HG03095 (cell line): Measurements from ENCODE around the gene MBD2.

Experiments
- ATAC-seq: cut with Tn5 transposase; IDR thresholded peaks from one replicate; pipeline ENCODE4 v1.9.1; 2021; ENCODE audit warnings: moderate library complexity; ENCODE audit not compliant: unreplicated experiment

Gene MBD2

GRCh38 chr18:54203914-54204313, 20.6 kb downstream of the MBD2 start:
- ATAC-seq = no peak

- ATAC-seq = no peak
Measured at GRCh38 chr18:54202851-54203250, 21.6 kb downstream of the MBD2 start.

- ATAC-seq = no peak
Measured at GRCh38 chr18:54197747-54198411, 26.6 kb downstream of the MBD2 start.

- no peak for ATAC-seq
Measured at GRCh38 chr18:54193786-54194185, 30.7 kb downstream of the MBD2 start.

- ATAC-seq = no peak
Measured at GRCh38 chr18:54192900-54193299, 31.6 kb downstream of the MBD2 start.

GRCh38 chr18:54192415-54192814, 32.1 kb downstream of the MBD2 start:
- no peak for ATAC-seq

- ATAC-seq = no peak
Measured at GRCh38 chr18:54191352-54191751, 33.1 kb downstream of the MBD2 start.

- ATAC-seq = no peak
Measured at GRCh38 chr18:54187372-54187771, 37.1 kb downstream of the MBD2 start.

GRCh38 chr18:54184836-54185235, 39.6 kb downstream of the MBD2 start:
- ATAC-seq = peak; percentile 51

GRCh38 chr18:54183390-54183789, 41.1 kb downstream of the MBD2 start:
- ATAC-seq = no peak

GRCh38 chr18:54181856-54182602, 42.4 kb downstream of the MBD2 start:
- no peak for ATAC-seq

GRCh38 chr18:54173980-54174630, 50.4 kb downstream of the MBD2 start:
- ATAC-seq = no peak

- ATAC-seq = no peak
Measured at GRCh38 chr18:54173250-54173649, 51.2 kb downstream of the MBD2 start.

GRCh38 chr18:54169431-54170403, 54.8 kb downstream of the MBD2 start:
- no peak for ATAC-seq

GRCh38 chr18:54165450-54165849, 59.0 kb downstream of the MBD2 start:
- ATAC-seq = no peak

GRCh38 chr18:54163453-54163852, 61.0 kb downstream of the MBD2 start:
- no peak for ATAC-seq

- ATAC-seq = no peak
Measured at GRCh38 chr18:54162431-54162830, 62.0 kb downstream of the MBD2 start.

- no peak for ATAC-seq
Measured at GRCh38 chr18:54161267-54161666, 63.2 kb downstream of the MBD2 start.

- no peak for ATAC-seq
Measured at GRCh38 chr18:54159906-54160305, 64.6 kb downstream of the MBD2 start.

GRCh38 chr18:54157646-54158385, 66.7 kb downstream of the MBD2 start:
- no peak for ATAC-seq
